A549 (cell line): ENCODE results near the gene DCP2. TPM values are rescaled to one million over a fixed set of nuclear protein-coding genes. Genes with fewer than 3 reads are reported as not detected.

Experiments used
- ATAC-seq, 2 experiments: fragments of 200-7000 bp in 1 of 2; fragments of >200 bp in 1 of 2; cut with Nextera tagmentation in 1 of 2; cut with Tn5 transposase in 1 of 2; 3 replicates each; pipeline versions ENCODE4 v1.8.0 to v1.9.1; 2018 to 2020; ENCODE audit warnings: mild to moderate bottlenecking in 1 of 2, moderate library complexity in 1 of 2
- CTCF ChIA-PET: fragments of 300-600 bp; sonication (Branson Sonifier 250); formaldehyde crosslinking; extraction: SDS; loops from one replicate; lab custom pipeline; 2021; ENCODE audit warnings: antibody characterized with exemption, inconsistent platforms; lab: Yijun Ruan, JAX
- POLR2A ChIA-PET: fragments of 350-600 bp; formaldehyde crosslinking; extraction: SDS; loops from one replicate; lab custom pipeline; 2021; ENCODE audit warnings: antibody characterized with exemption, inconsistent platforms; lab: Yijun Ruan, JAX
- DNase-seq, 2 experiments: peaks; one replicate each; pipeline versions ENCODE4 v3.0.0 to v3.0.0-alpha.2; 2011 to 2016; ENCODE audit warnings: low read depth in 1 of 2, low spot score in 1 of 2
- FAIRE-seq: peaks from 2 replicates; lab custom pipeline; 2011; peaks lifted over from hg19 to GRCh38; lab: Jason Lieb, UNC
- H3K27ac ChIP-seq, 2 experiments: fragments of >200 bp; sonication (Bioruptor Twin); formaldehyde crosslinking; 3 replicates each; pipeline ENCODE4 v1.5.1; 2016 to 2017
- H3K4me1 ChIP-seq: fragments of >200 bp; sonication (Bioruptor Twin); formaldehyde crosslinking; 3 replicates; pipeline ENCODE4 v1.6.1; 2016
- H3K4me2 ChIP-seq: fragments of >200 bp; sonication (Bioruptor Twin); formaldehyde crosslinking; 3 replicates; pipeline ENCODE4 v1.6.1; 2016
- H3K4me3 ChIP-seq: fragments of >200 bp; sonication (Bioruptor Twin); formaldehyde crosslinking; 3 replicates; pipeline ENCODE4 v1.5.1; 2016
- H3K9me3 ChIP-seq: fragments of >200 bp; sonication (Bioruptor Twin); formaldehyde crosslinking; 3 replicates; pipeline ENCODE4 v1.6.1; 2016
- ATOH8 ChIP-seq: fragments of 250-450 bp; sonication (Bioruptor Pico); IDR thresholded peaks from 2 replicates; pipeline ENCODE4 v1.5.0; 2020; ENCODE audit warnings: low read depth, mild to moderate bottlenecking, moderate library complexity
- BHLHE40 ChIP-seq: IDR thresholded peaks from 2 replicates; pipeline ENCODE4 v1.6.1; 2012; ENCODE audit warnings: low read depth, low read length, inconsistent platforms
- EHF ChIP-seq: fragments of 250-450 bp; sonication (Bioruptor Pico); IDR thresholded peaks from 2 replicates; pipeline ENCODE4 v1.5.0; 2020; ENCODE audit warnings: mild to moderate bottlenecking
- EHMT2 ChIP-seq: fragments of 200-600 bp; sonication (generic); IDR thresholded peaks from 2 replicates; pipeline ENCODE4 v1.6.1; 2016; ENCODE audit warnings: antibody characterized with exemption, low read depth, mild to moderate bottlenecking, moderate library complexity
- ELK1 ChIP-seq: fragments of 150-350 bp; IDR thresholded peaks from 2 replicates; pipeline ENCODE4 v1.6.1; 2014; ENCODE audit warnings: low read depth, mild to moderate bottlenecking, low read length
- EP300 ChIP-seq, 2 experiments: fragments of >200 bp; sonication (Bioruptor Twin); formaldehyde crosslinking; IDR thresholded peaks; 2 replicates in 1 of 2; 3 replicates in 1 of 2; pipeline ENCODE4 v1.6.1; 2016 to 2017
- FOSL2 ChIP-seq, 2 experiments: fragments of 450-650 bp in 1 of 2; fragments of >200 bp in 1 of 2; sonication (Bioruptor Twin) in 1 of 2; formaldehyde crosslinking; IDR thresholded peaks; 2 replicates each; pipeline versions ENCODE4 v1.5.0 to v1.6.1; 2016 to 2020; ENCODE audit warnings: mild to moderate bottlenecking in 1 of 2, moderate library complexity in 1 of 2
- GATA3 ChIP-seq: IDR thresholded peaks from 2 replicates; pipeline ENCODE4 v1.6.1; 2012; ENCODE audit warnings: borderline replicate concordance
- HEYL ChIP-seq: fragments of 250-450 bp; sonication (Bioruptor Pico); IDR thresholded peaks from 2 replicates; pipeline ENCODE4 v1.8.0; 2021; ENCODE audit warnings: mild to moderate bottlenecking, moderate library complexity
- HOXB13 ChIP-seq: fragments of 250-450 bp; sonication (Bioruptor Pico); IDR thresholded peaks from 2 replicates; pipeline ENCODE4 v1.5.0; 2020; ENCODE audit warnings: low read depth, mild to moderate bottlenecking, moderate library complexity
- JUNB ChIP-seq: fragments of >200 bp; sonication (Bioruptor Twin); formaldehyde crosslinking; IDR thresholded peaks from 2 replicates; pipeline ENCODE4 v1.6.1; 2016
- MAZ ChIP-seq: fragments of 150-350 bp; IDR thresholded peaks from 2 replicates; pipeline ENCODE4 v1.6.1; 2014; ENCODE audit warnings: antibody characterized with exemption, low read depth, low read length, borderline replicate concordance
- MYC ChIP-seq: IDR thresholded peaks from 2 replicates; pipeline ENCODE4 v1.6.1; 2012; ENCODE audit warnings: mild to moderate bottlenecking, inconsistent platforms, low read length, improper control_type of control experiment, borderline replicate concordance
- NPAS2 ChIP-seq: fragments of 250-450 bp; sonication (Bioruptor Pico); IDR thresholded peaks from 2 replicates; pipeline ENCODE4 v1.8.0; 2022; ENCODE audit warnings: mild to moderate bottlenecking, moderate library complexity, borderline replicate concordance
- PBX3 ChIP-seq: IDR thresholded peaks from 2 replicates; pipeline ENCODE4 v1.6.1; 2012
- POLR2AphosphoS2 ChIP-seq: conservative IDR thresholded peaks from 2 replicates; pipeline ENCODE4 v1.6.1; 2012; ENCODE audit warnings: low read length, improper control_type of control experiment, inconsistent platforms
- USF2 ChIP-seq: fragments of 450-650 bp; IDR thresholded peaks from 2 replicates; pipeline ENCODE4 v1.6.1; 2014; ENCODE audit warnings: antibody characterized with exemption
- ZFP36 ChIP-seq: fragments of 450-650 bp; IDR thresholded peaks from 2 replicates; pipeline ENCODE4 v1.6.1; 2014; ENCODE audit warnings: borderline replicate concordance; ENCODE audit not compliant: partially characterized antibody
- ZNF302 ChIP-seq: fragments of 250-450 bp; sonication (Bioruptor Pico); IDR thresholded peaks from 2 replicates; pipeline ENCODE4 v1.9.0; 2021; ENCODE audit warnings: inconsistent platforms, mild to moderate bottlenecking, moderate library complexity
- WGBS: methylation state at CpG from one replicate; pipeline ENCODE4 v1.1.6; 2017; ENCODE audit errors: missing lambda C conversion rate; 5-methylcytosine and 5-hydroxymethylcytosine counted together
- polyA plus RNA-seq, 4 experiments: library from polyadenylated mRNA; depleted of rRNA in 3 of 4; stranded (reverse); fragments of >200 nt; fragmentation: RNase III in 1 of 4; extraction: RNeasy Plus Mini Kit Qiagen cat#74134 plus additional on column Dnase treatment in 1 of 4; gene quantifications; 2 replicates in 3 of 4; 3 replicates in 1 of 4; pipeline ENCODE4 v1.2.3, GENCODE V29; 2011 to 2017
- TF ChIP-seq, protein P1 (sequence below): fragments of >200 bp; sonication (Bioruptor Twin); formaldehyde crosslinking; IDR thresholded peaks from 3 replicates; pipeline ENCODE4 v1.5.1; 2016
- TF ChIP-seq, protein P2 (sequence below): fragments of 200-600 bp; sonication (generic); IDR thresholded peaks from 2 replicates; pipeline ENCODE4 v1.6.1; 2016; ENCODE audit warnings: antibody characterized with exemption, mild to moderate bottlenecking, moderate library complexity

Gene DCP2
- polyA plus RNA-seq, 2 of the 4 experiments (the other 2 are of a cell fraction): 7.2 to 16.1 TPM

DNA sequence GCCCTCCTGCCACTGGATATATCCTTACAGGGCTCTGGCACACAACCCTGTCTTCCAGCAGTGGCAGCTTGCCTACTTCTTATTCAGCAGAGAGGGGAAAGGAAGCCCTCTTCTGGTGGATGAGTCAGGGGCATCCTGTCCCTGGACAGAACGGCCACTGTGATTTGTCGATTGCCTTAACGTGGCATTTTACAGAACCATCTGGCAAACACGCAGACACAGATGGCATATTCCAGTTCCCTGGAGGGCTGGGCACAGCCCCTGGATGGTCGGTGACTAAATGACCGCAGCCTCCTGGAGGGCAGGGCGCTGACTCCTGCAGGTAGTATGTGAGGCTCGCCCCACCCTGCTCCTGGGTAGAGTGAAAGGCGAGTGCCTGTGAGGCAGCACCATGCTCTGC is 62.1 kb downstream of the DCP2 start:
- no peak overlapping the region for H3K4me3 ChIP-seq
- 46% methylated on average over 8 of the region's 9 CpGs for WGBS
- DNase-seq: no peak
- ChIA-PET CTCF (no interaction called here), POLR2A (no interaction called here)
- no peak for TF ChIP-seq EHMT2
- TF ChIP-seq ELK1: no peak
- no peak for TF ChIP-seq MAZ
- no peak for TF ChIP-seq EHF (CRISPR knock-in tag)
- TF ChIP-seq PBX3: no peak
- no peak for TF ChIP-seq USF2
- TF ChIP-seq, protein P1, sequence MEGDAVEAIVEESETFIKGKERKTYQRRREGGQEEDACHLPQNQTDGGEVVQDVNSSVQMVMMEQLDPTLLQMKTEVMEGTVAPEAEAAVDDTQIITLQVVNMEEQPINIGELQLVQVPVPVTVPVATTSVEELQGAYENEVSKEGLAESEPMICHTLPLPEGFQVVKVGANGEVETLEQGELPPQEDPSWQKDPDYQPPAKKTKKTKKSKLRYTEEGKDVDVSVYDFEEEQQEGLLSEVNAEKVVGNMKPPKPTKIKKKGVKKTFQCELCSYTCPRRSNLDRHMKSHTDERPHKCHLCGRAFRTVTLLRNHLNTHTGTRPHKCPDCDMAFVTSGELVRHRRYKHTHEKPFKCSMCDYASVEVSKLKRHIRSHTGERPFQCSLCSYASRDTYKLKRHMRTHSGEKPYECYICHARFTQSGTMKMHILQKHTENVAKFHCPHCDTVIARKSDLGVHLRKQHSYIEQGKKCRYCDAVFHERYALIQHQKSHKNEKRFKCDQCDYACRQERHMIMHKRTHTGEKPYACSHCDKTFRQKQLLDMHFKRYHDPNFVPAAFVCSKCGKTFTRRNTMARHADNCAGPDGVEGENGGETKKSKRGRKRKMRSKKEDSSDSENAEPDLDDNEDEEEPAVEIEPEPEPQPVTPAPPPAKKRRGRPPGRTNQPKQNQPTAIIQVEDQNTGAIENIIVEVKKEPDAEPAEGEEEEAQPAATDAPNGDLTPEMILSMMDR: no peak
- TF ChIP-seq NPAS2 (CRISPR knock-in tag): no peak
- no peak for TF ChIP-seq ZNF302
- H3K27ac ChIP-seq: no peak overlapping the region
- no peaks in the 10 kb centered on the region for H3K4me1 ChIP-seq
- no peak for FAIRE-seq
- no peak overlapping the region for H3K4me2 ChIP-seq
- peak; percentile 30 to 53; a peak in 2 of 6 replicates for ATAC-seq
- no peaks in the 10 kb centered on the region for H3K9me3 ChIP-seq

GRCh38 chr5:113039229-113039933 is 62.8 kb downstream of the DCP2 start:
- FAIRE-seq (no peak), ATAC-seq (no peak), DNase-seq (no peak)
- TF ChIP-seq ATOH8 (CRISPR knock-in tag) (no peak), EP300 (IDR thresholded peaks at IDR 0.05) (no peak), GATA3 (no peak), PBX3 (no peak), ZFP36 (no peak), JUNB (no peak), HEYL (CRISPR knock-in tag) (no peak), FOSL2 (IDR thresholded peaks at IDR 0.05) (no peak), FOSL2 (CRISPR knock-in tag; IDR thresholded peaks at IDR 0.05) (no peak), POLR2AphosphoS2 (no peak), MYC (no peak), BHLHE40 (no peak), HOXB13 (CRISPR knock-in tag) (no peak)
- TF ChIP-seq, protein P2, sequence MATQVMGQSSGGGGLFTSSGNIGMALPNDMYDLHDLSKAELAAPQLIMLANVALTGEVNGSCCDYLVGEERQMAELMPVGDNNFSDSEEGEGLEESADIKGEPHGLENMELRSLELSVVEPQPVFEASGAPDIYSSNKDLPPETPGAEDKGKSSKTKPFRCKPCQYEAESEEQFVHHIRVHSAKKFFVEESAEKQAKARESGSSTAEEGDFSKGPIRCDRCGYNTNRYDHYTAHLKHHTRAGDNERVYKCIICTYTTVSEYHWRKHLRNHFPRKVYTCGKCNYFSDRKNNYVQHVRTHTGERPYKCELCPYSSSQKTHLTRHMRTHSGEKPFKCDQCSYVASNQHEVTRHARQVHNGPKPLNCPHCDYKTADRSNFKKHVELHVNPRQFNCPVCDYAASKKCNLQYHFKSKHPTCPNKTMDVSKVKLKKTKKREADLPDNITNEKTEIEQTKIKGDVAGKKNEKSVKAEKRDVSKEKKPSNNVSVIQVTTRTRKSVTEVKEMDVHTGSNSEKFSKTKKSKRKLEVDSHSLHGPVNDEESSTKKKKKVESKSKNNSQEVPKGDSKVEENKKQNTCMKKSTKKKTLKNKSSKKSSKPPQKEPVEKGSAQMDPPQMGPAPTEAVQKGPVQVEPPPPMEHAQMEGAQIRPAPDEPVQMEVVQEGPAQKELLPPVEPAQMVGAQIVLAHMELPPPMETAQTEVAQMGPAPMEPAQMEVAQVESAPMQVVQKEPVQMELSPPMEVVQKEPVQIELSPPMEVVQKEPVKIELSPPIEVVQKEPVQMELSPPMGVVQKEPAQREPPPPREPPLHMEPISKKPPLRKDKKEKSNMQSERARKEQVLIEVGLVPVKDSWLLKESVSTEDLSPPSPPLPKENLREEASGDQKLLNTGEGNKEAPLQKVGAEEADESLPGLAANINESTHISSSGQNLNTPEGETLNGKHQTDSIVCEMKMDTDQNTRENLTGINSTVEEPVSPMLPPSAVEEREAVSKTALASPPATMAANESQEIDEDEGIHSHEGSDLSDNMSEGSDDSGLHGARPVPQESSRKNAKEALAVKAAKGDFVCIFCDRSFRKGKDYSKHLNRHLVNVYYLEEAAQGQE: no peak
- H3K27ac ChIP-seq: no peak overlapping the region
- CTCF ChIA-PET: no interaction called here
- no peaks in the 10 kb centered on the region for H3K9me3 ChIP-seq
- POLR2A ChIA-PET: no interaction called here
- H3K4me2 ChIP-seq: no peak overlapping the region
- WGBS: 80% methylated on average over 12 of the region's 14 CpGs
- no peaks in the 10 kb centered on the region for H3K4me1 ChIP-seq
- H3K4me3 ChIP-seq: no peak overlapping the region
